Measurements from ENCODE around the gene EBF3. TPM values are rescaled to one million over a fixed set of nuclear protein-coding genes. Genes with fewer than 3 reads are reported as not detected.

Gene EBF3
- total RNA-seq, 1 experiment from 2014 or later: 0.64 TPM

GRCh38 chr10:129966370-129966888, 2.4 kb upstream of the EBF3 start:
- Histone ChIP-seq H3K4me3 (ENCODE audit: low read depth in 2 of 2, low read length in 2 of 2) (no peak overlapping the region), H3K9me3 (ENCODE audit: control insufficient read depth, insufficient read depth, low read depth, low read length) (no peaks in the 10 kb centered on the region), H3K27ac (ENCODE audit: low read length) (no peak overlapping the region), H3K36me3 (ENCODE audit: control insufficient read depth, insufficient read depth, low read length) (no peaks in the 10 kb centered on the region), H3K4me1 (ENCODE audit: control insufficient read depth, insufficient read depth, low read length) (peaks cover 14% of the 10 kb centered on the region), H3K27me3 (ENCODE audit: control insufficient read depth, insufficient read depth, low read length) (peaks cover 30% of the 10 kb centered on the region)
- TF ChIP-seq REST (IDR thresholded peaks at IDR 0.05; ENCODE audit: insufficient read depth in 1 of 2, low read depth in 2 of 2, low read length in 1 of 2) (no peak), CTCF (IDR thresholded peaks at IDR 0.05) (no peak), TCF7L2 (IDR thresholded peaks at IDR 0.05; ENCODE audit: low read depth, low read length) (no peak), POLR2AphosphoS5 (IDR thresholded peaks at IDR 0.05; ENCODE audit: low read depth, low read length) (no peak), SIN3A (IDR thresholded peaks at IDR 0.05; ENCODE audit: borderline replicate concordance, insufficient read depth, low read depth, low read length) (no peak)
- intact Hi-C loops (cut with micrococcal nuclease; ENCODE audit: unreplicated experiment) (loop anchor here (10.0 kb wide), 1 partner anchor 502 kb away; the partner anchor contains the start of gene MGMT), in situ Hi-C loops (cut with HindIII; ENCODE audit: low pct_unique_long_range_greater_than_20kb, low sequenced_read_pairs) (no loop called here)
- ATAC-seq: no peak
- POLR2A ChIA-PET: no interaction called here
- no peak for DNase-seq (ENCODE audit: low read depth, low spot score)
- BruUV-seq (replicated peaks): no TSS peak
- CTCF ChIA-PET: interaction anchor here (0.5 kb wide), 1 partner anchor 88 kb away, joined by 3 read pairs; no protein-coding TSS in a partner anchor

GRCh38 chr10:129965959-129966358, 1.9 kb upstream of the EBF3 start:
- TF ChIP-seq TCF7L2 (IDR thresholded peaks at IDR 0.05; ENCODE audit: low read depth, low read length) (no peak), REST (IDR thresholded peaks at IDR 0.05; ENCODE audit: insufficient read depth in 1 of 2, low read depth in 2 of 2, low read length in 1 of 2) (no peak), SIN3A (IDR thresholded peaks at IDR 0.05; ENCODE audit: borderline replicate concordance, insufficient read depth, low read depth, low read length) (no peak), POLR2AphosphoS5 (IDR thresholded peaks at IDR 0.05; ENCODE audit: low read depth, low read length) (no peak), CTCF (IDR thresholded peaks at IDR 0.05) (no peak)
- in situ Hi-C loops (cut with HindIII; ENCODE audit: low pct_unique_long_range_greater_than_20kb, low sequenced_read_pairs): no loop called here
- ATAC-seq: no peak
- H3K36me3 ChIP-seq (ENCODE audit: control insufficient read depth, insufficient read depth, low read length): no peaks in the 10 kb centered on the region
- no peaks in the 10 kb centered on the region for H3K9me3 ChIP-seq (ENCODE audit: control insufficient read depth, insufficient read depth, low read depth, low read length)
- BruUV-seq (replicated peaks): no TSS peak
- peaks cover 32% of the 10 kb centered on the region for H3K27me3 ChIP-seq (ENCODE audit: control insufficient read depth, insufficient read depth, low read length)
- intact Hi-C loops (cut with micrococcal nuclease; ENCODE audit: unreplicated experiment): loop anchor here (10.0 kb wide), 1 partner anchor 501 kb away; the partner anchor contains the start of gene MGMT
- H3K27ac ChIP-seq (ENCODE audit: low read length): no peak overlapping the region
- no peak for DNase-seq (ENCODE audit: low read depth, low spot score)
- H3K4me1 ChIP-seq (ENCODE audit: control insufficient read depth, insufficient read depth, low read length): peaks cover 12% of the 10 kb centered on the region
- no peak overlapping the region for H3K4me3 ChIP-seq (ENCODE audit: low read depth in 2 of 2, low read length in 2 of 2)
- CTCF ChIA-PET: interaction anchor here (0.5 kb wide), 1 partner anchor 88 kb away, joined by 3 read pairs; no protein-coding TSS in a partner anchor
- POLR2A ChIA-PET: no interaction called here
